Keratinocyte (primary cell): ENCODE measurements around the gene HOXD4. TPM values are rescaled to one million over a fixed set of nuclear protein-coding genes. Genes with fewer than 3 reads are reported as not detected.

Source experiments
- DNase-seq: peaks from one replicate; pipeline ENCODE4 v3.0.0-alpha.2; 2011; ENCODE audit warnings: low read depth, missing footprints, low spot score
- FAIRE-seq: peaks from 2 replicates; lab custom pipeline; 2011; peaks lifted over from hg19 to GRCh38; lab: Jason Lieb, UNC
- H2AFZ ChIP-seq: 2 replicates; pipeline ENCODE4 v1.6.0; 2012; ENCODE audit warnings: low read length, control low read depth, inconsistent platforms; ENCODE audit not compliant: control insufficient read depth
- H3K27ac ChIP-seq: 2 replicates; pipeline ENCODE4 v1.5.1; 2011; ENCODE audit warnings: low read length; ENCODE audit not compliant: control insufficient read depth, insufficient read depth
- H3K27me3 ChIP-seq: 3 replicates; pipeline ENCODE4 v1.6.0; 2011; ENCODE audit warnings: low read length; ENCODE audit not compliant: control insufficient read depth, insufficient read depth; ENCODE audit errors: extremely low read depth
- H3K36me3 ChIP-seq, 2 experiments: 2 replicates in 1 of 2; 3 replicates in 1 of 2; pipeline ENCODE4 v1.5.1; 2011; ENCODE audit warnings: low read length in 2 of 2, mild to moderate bottlenecking in 1 of 2; ENCODE audit not compliant: control insufficient read depth in 2 of 2, insufficient read depth in 2 of 2; ENCODE audit errors: extremely low read depth in 1 of 2
- H3K4me1 ChIP-seq: 3 replicates; pipeline ENCODE4 v1.5.1; 2011; ENCODE audit warnings: low read length; ENCODE audit not compliant: control insufficient read depth, insufficient read depth; ENCODE audit errors: extremely low read depth
- H3K4me2 ChIP-seq: 3 replicates; pipeline ENCODE4 v1.6.0; 2011; ENCODE audit warnings: low read depth, low read length; ENCODE audit not compliant: control insufficient read depth, insufficient read depth; ENCODE audit errors: extremely low read depth
- H3K4me3 ChIP-seq, 3 experiments: fragments of 200-600 bp in 1 of 3; sonication (generic) in 1 of 3; 2 replicates in 2 of 3; 3 replicates in 1 of 3; pipeline ENCODE4 v1.5.1; 2011 to 2016; ENCODE audit warnings: low read length in 3 of 3, mild to moderate bottlenecking in 3 of 3, control low read depth in 2 of 3, inconsistent platforms in 1 of 3, low read depth in 1 of 3, mixed read lengths in 1 of 3, mixed run types in 1 of 3, moderate library complexity in 1 of 3; ENCODE audit not compliant: control insufficient read depth in 2 of 3, insufficient read depth in 2 of 3; ENCODE audit errors: extremely low read depth in 1 of 3
- H3K79me2 ChIP-seq: 2 replicates; pipeline ENCODE4 v1.6.0; 2012; ENCODE audit warnings: low read length; ENCODE audit not compliant: control insufficient read depth, insufficient read depth
- H3K9ac ChIP-seq: 3 replicates; pipeline ENCODE4 v1.6.0; 2011; ENCODE audit warnings: low read length; ENCODE audit not compliant: control insufficient read depth, insufficient read depth; ENCODE audit errors: extremely low read depth
- H3K9me1 ChIP-seq: 3 replicates; pipeline ENCODE4 v1.6.0; 2011; ENCODE audit warnings: low read length; ENCODE audit not compliant: control insufficient read depth, insufficient read depth; ENCODE audit errors: extremely low read depth
- H3K9me3 ChIP-seq: 2 replicates; pipeline ENCODE4 v1.5.1; 2012; ENCODE audit warnings: low read depth, low read length; ENCODE audit not compliant: control insufficient read depth
- H4K20me1 ChIP-seq: 3 replicates; pipeline ENCODE4 v1.6.0; 2011; ENCODE audit warnings: low read length; ENCODE audit not compliant: control insufficient read depth, insufficient read depth; ENCODE audit errors: extremely low read depth
- EZH2 ChIP-seq: IDR thresholded peaks from one replicate; pipeline ENCODE4 v1.6.1; 2012; ENCODE audit warnings: inconsistent platforms, mild to moderate bottlenecking, low read length, moderate library complexity
- dilution Hi-C: fragments of 300-500 bp; cut with MboI; formaldehyde crosslinking; loops from one replicate; pipeline ENCODE4 v1.7.0; 2020; ENCODE audit warnings: low sequenced_read_pairs; ENCODE audit not compliant: extremely low pct_ligation_motif_present
- polyA plus RNA-seq, 5 experiments: library from polyadenylated mRNA; depleted of rRNA in 3 of 5; stranded (reverse) in 3 of 5; stranded (forward) in 1 of 5; unstranded in 1 of 5; fragments of >200 nt; gene quantifications; 1 replicate in 1 of 5; 2 replicates in 3 of 5; 3 replicates in 1 of 5; pipeline versions ENCODE4 v1.2.1 to v1.2.3, GENCODE V29; 2011 to 2012; ENCODE audit warnings: missing spikeins in 2 of 5, low read depth in 1 of 5, low replicate concordance in 1 of 5
- TF ChIP-seq, protein P1 (sequence below), 3 experiments: IDR thresholded peaks in 1 of 3; conservative IDR thresholded peaks in 1 of 3; optimal IDR thresholded peaks in 1 of 3; 2 replicates in 2 of 3; 3 replicates in 1 of 3; pipeline versions ENCODE3 to v1.5.1; 2011; ENCODE audit warnings: low read length in 3 of 3, mild to moderate bottlenecking in 3 of 3, moderate library complexity in 2 of 3, control low read depth in 1 of 3, inconsistent platforms in 1 of 3; ENCODE audit not compliant: insufficient read depth in 2 of 3; ENCODE audit errors: extremely low read depth in 1 of 3

The HOXD4 gene
- polyA plus RNA-seq, 1 donor (not counting 4 experiments of a cell fraction or from before 2014, with no cell fraction given) = not detected

DNA sequence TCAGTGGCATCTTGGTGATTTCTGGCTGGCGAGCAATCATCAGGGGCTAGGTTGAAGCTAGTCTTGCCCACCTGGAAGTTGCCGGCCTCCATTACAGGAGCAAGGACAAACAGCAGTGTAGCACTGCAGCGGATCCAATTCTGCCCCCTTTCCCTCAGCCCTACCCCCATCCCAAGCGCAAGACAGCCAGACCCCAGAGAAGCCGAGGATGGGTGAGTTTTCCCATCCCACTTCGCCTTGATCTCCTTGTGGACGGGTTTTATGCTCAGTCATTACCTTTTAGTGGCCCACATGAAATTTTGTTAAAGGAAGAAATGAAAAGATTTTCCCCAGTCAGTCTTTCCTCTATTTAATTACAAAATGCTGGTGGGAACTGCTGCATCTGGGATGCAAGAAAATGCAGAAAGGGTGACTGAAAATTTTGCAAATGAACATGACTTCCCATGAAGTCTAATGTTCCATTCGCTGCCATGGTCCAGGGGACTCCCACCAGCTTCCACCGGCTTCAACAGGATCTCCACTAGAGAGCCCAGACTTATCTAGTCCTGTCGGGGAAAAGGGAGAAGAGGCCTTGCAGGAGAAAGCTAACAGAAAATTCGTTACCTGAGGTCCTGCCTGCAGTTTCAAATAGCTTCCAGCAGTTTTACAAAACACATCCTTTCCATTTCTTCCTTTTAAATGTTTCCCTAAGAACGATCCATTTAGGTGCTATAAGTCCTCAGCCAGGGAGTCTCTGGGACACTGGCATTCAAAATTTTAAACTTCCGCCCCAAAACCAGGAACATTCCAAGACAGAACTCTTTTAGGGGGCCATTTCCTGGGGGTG, 30.8 kb upstream of the HOXD4 start:
- dilution Hi-C loops = no loop called here
- TF ChIP-seq, protein P1, sequence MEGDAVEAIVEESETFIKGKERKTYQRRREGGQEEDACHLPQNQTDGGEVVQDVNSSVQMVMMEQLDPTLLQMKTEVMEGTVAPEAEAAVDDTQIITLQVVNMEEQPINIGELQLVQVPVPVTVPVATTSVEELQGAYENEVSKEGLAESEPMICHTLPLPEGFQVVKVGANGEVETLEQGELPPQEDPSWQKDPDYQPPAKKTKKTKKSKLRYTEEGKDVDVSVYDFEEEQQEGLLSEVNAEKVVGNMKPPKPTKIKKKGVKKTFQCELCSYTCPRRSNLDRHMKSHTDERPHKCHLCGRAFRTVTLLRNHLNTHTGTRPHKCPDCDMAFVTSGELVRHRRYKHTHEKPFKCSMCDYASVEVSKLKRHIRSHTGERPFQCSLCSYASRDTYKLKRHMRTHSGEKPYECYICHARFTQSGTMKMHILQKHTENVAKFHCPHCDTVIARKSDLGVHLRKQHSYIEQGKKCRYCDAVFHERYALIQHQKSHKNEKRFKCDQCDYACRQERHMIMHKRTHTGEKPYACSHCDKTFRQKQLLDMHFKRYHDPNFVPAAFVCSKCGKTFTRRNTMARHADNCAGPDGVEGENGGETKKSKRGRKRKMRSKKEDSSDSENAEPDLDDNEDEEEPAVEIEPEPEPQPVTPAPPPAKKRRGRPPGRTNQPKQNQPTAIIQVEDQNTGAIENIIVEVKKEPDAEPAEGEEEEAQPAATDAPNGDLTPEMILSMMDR (optimal IDR thresholded peaks at IDR 0.05 in 1 of 3, IDR thresholded peaks at IDR 0.05 in 1 of 3, conservative IDR thresholded peaks at IDR 0.05 in 1 of 3; ENCODE audit: extremely low read depth in 1 of 3, insufficient read depth in 2 of 3, low read length in 3 of 3) = no peak

DNA sequence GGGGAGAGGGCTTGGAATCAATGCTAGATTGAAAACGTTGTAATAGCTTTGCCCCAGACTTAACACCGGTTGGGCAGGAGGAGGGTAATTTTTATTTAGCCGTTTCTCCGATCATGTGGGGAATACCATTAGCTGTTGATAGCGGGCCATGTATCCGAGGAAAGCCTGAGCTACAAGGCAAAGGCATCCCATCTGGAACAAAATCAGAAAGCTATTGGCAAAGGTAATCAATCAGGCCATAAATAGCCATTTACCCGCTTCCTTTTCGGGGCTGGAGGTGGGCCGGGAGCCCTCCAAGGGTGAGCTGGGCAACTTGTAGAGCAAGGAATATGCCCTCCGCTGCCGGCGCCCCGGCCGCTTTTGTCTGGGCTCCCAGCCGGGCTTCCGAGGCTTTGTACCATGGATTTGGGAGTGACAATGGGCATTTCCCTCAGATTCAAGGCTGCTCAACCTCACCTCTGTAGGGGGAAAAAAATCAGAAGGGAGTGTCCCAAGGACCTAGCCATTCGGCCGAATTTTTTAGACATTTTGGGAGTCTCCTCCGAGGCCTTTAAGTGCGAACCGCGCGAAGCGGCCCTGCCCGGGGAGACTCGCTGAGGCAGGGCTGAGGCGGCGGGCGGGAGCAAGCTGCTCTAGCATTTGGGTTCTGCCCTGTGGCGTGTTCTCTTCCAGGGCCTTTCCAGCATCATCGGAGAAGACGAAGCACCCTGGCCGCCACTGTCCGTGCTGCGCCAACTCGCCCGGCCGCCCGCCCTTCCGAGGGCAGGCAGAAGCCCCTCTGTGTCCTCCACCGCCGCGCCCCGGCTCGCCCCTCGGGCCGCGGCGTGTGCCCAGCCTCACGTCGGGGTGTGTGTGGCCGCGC, 29.9 kb upstream of the HOXD4 start:
- H3K4me2 ChIP-seq = no peak overlapping the region
- H3K9ac ChIP-seq = no peak overlapping the region
- no peaks in the 10 kb centered on the region for H3K79me2 ChIP-seq
- no peak for DNase-seq
- H3K9me3 ChIP-seq = peaks cover 4% of the 10 kb centered on the region
- no peak for FAIRE-seq
- H3K27ac ChIP-seq = no peak overlapping the region
- no peaks in the 10 kb centered on the region for H3K9me1 ChIP-seq
- TF ChIP-seq, protein P1 (optimal IDR thresholded peaks at IDR 0.05 in 1 of 3, IDR thresholded peaks at IDR 0.05 in 1 of 3, conservative IDR thresholded peaks at IDR 0.05 in 1 of 3; ENCODE audit: extremely low read depth in 1 of 3, insufficient read depth in 2 of 3, low read length in 3 of 3) = no peak
- TF ChIP-seq EZH2 = peak; percentile 80
- H4K20me1 ChIP-seq = no peaks in the 10 kb centered on the region
- H3K4me3 ChIP-seq = no peak overlapping the region
- no peaks in the 10 kb centered on the region for H3K36me3 ChIP-seq
- H2AFZ ChIP-seq = no peak overlapping the region
- no peaks in the 10 kb centered on the region for H3K4me1 ChIP-seq
- dilution Hi-C loops = no loop called here
- peaks cover 97% of the 10 kb centered on the region for H3K27me3 ChIP-seq

More for the DNA sequence above, 30.8 kb upstream of the HOXD4 start:
- Histone ChIP-seq H3K27me3 (peaks cover 97% of the 10 kb centered on the region), H3K9me3 (peaks cover 4% of the 10 kb centered on the region), H3K27ac (no peak overlapping the region), H3K79me2 (no peaks in the 10 kb centered on the region), H2AFZ (no peak overlapping the region), H3K4me3 (no peak overlapping the region), H3K4me1 (no peaks in the 10 kb centered on the region), H3K9ac (no peak overlapping the region), H3K9me1 (no peaks in the 10 kb centered on the region), H3K36me3 (no peaks in the 10 kb centered on the region), H3K4me2 (no peak overlapping the region), H4K20me1 (no peaks in the 10 kb centered on the region)
- DNase-seq = no peak
- FAIRE-seq = no peak
